ENCODE results near the gene SHISAL1. TPM values are rescaled to one million over a fixed set of nuclear protein-coding genes. Genes with fewer than 3 reads are reported as not detected.

The SHISAL1 gene
- total RNA-seq, 1 donor from 2014 or later, result 6.5 TPM

GRCh38 chr22:44319685-44320084 is 6.9 kb upstream of the SHISAL1 start:
- Mint-ChIP-seq H3K4me1 (ENCODE audit: unreplicated experiment) (no peaks in the 10 kb centered on the region), H3K27me3 (ENCODE audit: unreplicated experiment) (peaks cover 8% of the 10 kb centered on the region), H3K4me3 (ENCODE audit: unreplicated experiment) (no peak overlapping the region), H3K36me3 (ENCODE audit: low read depth, unreplicated experiment) (no peaks in the 10 kb centered on the region), H3K9me3 (ENCODE audit: unreplicated experiment) (no peaks in the 10 kb centered on the region), H3K27ac (ENCODE audit: unreplicated experiment) (no peak overlapping the region)
- no peak for DNase-seq (ENCODE audit: low spot score)
- TF ChIP-seq, protein P1, sequence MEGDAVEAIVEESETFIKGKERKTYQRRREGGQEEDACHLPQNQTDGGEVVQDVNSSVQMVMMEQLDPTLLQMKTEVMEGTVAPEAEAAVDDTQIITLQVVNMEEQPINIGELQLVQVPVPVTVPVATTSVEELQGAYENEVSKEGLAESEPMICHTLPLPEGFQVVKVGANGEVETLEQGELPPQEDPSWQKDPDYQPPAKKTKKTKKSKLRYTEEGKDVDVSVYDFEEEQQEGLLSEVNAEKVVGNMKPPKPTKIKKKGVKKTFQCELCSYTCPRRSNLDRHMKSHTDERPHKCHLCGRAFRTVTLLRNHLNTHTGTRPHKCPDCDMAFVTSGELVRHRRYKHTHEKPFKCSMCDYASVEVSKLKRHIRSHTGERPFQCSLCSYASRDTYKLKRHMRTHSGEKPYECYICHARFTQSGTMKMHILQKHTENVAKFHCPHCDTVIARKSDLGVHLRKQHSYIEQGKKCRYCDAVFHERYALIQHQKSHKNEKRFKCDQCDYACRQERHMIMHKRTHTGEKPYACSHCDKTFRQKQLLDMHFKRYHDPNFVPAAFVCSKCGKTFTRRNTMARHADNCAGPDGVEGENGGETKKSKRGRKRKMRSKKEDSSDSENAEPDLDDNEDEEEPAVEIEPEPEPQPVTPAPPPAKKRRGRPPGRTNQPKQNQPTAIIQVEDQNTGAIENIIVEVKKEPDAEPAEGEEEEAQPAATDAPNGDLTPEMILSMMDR (IDR thresholded peaks at IDR 0.05; ENCODE audit: unreplicated experiment), result no peak

- no peak overlapping the region for H3K27ac Mint-ChIP-seq (ENCODE audit: unreplicated experiment)
- H3K36me3 Mint-ChIP-seq (ENCODE audit: low read depth, unreplicated experiment), result no peaks in the 10 kb centered on the region
- TF ChIP-seq, protein P1 (IDR thresholded peaks at IDR 0.05; ENCODE audit: unreplicated experiment), result no peak
- DNase-seq (ENCODE audit: low spot score), result no peak
- H3K4me1 Mint-ChIP-seq (ENCODE audit: unreplicated experiment), result no peaks in the 10 kb centered on the region
- no peaks in the 10 kb centered on the region for H3K9me3 Mint-ChIP-seq (ENCODE audit: unreplicated experiment)
- H3K4me3 Mint-ChIP-seq (ENCODE audit: unreplicated experiment), result no peak overlapping the region
- H3K27me3 Mint-ChIP-seq (ENCODE audit: unreplicated experiment), result peaks cover 8% of the 10 kb centered on the region
These were observed 6.0 kb upstream of the SHISAL1 start for GRCh38 chr22:44318751-44319150.

- no peak for DNase-seq (ENCODE audit: low spot score)
- Mint-ChIP-seq H3K4me1 (ENCODE audit: unreplicated experiment) (no peaks in the 10 kb centered on the region), H3K27ac (ENCODE audit: unreplicated experiment) (no peak overlapping the region), H3K27me3 (ENCODE audit: unreplicated experiment) (peaks cover 6% of the 10 kb centered on the region), H3K36me3 (ENCODE audit: low read depth, unreplicated experiment) (no peaks in the 10 kb centered on the region), H3K9me3 (ENCODE audit: unreplicated experiment) (no peaks in the 10 kb centered on the region), H3K4me3 (ENCODE audit: unreplicated experiment) (no peak overlapping the region)
- TF ChIP-seq, protein P1 (IDR thresholded peaks at IDR 0.05; ENCODE audit: unreplicated experiment), result no peak
These were observed 5.3 kb upstream of the SHISAL1 start for GRCh38 chr22:44317886-44318637.

GRCh38 chr22:44317123-44317444 is 4.3 kb upstream of the SHISAL1 start:
- TF ChIP-seq, protein P1 (IDR thresholded peaks at IDR 0.05; ENCODE audit: unreplicated experiment), result no peak
- H3K4me3 Mint-ChIP-seq (ENCODE audit: unreplicated experiment), result no peak overlapping the region

GRCh38 chr22:44316393-44317122 is 3.8 kb upstream of the SHISAL1 start:
- Mint-ChIP-seq H3K27ac (ENCODE audit: unreplicated experiment) (no peak overlapping the region), H3K4me3 (ENCODE audit: unreplicated experiment) (no peak overlapping the region), H3K36me3 (ENCODE audit: low read depth, unreplicated experiment) (no peaks in the 10 kb centered on the region), H3K4me1 (ENCODE audit: unreplicated experiment) (no peaks in the 10 kb centered on the region), H3K9me3 (ENCODE audit: unreplicated experiment) (no peaks in the 10 kb centered on the region), H3K27me3 (ENCODE audit: unreplicated experiment) (peaks cover 6% of the 10 kb centered on the region)
- TF ChIP-seq, protein P1 (IDR thresholded peaks at IDR 0.05; ENCODE audit: unreplicated experiment), result no peak
- no peak for DNase-seq (ENCODE audit: low spot score)

More at GRCh38 chr22:44317123-44317444, 4.3 kb upstream of the SHISAL1 start:
- no peaks in the 10 kb centered on the region for H3K36me3 Mint-ChIP-seq (ENCODE audit: low read depth, unreplicated experiment)
- no peak for DNase-seq (ENCODE audit: low spot score)
- no peaks in the 10 kb centered on the region for H3K9me3 Mint-ChIP-seq (ENCODE audit: unreplicated experiment)
- peaks cover 6% of the 10 kb centered on the region for H3K27me3 Mint-ChIP-seq (ENCODE audit: unreplicated experiment)
- no peaks in the 10 kb centered on the region for H3K4me1 Mint-ChIP-seq (ENCODE audit: unreplicated experiment)
- no peak overlapping the region for H3K27ac Mint-ChIP-seq (ENCODE audit: unreplicated experiment)

Measured in endothelial cell (in vitro differentiated cells).